WTC11 (cell line): Measurements from ENCODE around the gene PDE11A. TPM values are rescaled to one million over a fixed set of nuclear protein-coding genes. Genes with fewer than 3 reads are reported as not detected.

Source experiments
- ATAC-seq: fragments of 200-7000 bp; cut with Tn5 transposase; 2 replicates; pipeline ENCODE4 v1.10.0; 2021; ENCODE audit warnings: mild to moderate bottlenecking, moderate library complexity
- CTCF ChIA-PET: fragments of 300-600 bp; sonication (Branson Sonifier 250); formaldehyde crosslinking; loops from one replicate; lab custom pipeline; 2021; ENCODE audit warnings: antibody characterized with exemption; lab: Charles Lee
- POLR2A ChIA-PET: fragments of 350-600 bp; sonication (Branson Sonifier 250); formaldehyde crosslinking; loops from one replicate; lab custom pipeline; 2021; ENCODE audit warnings: antibody characterized with exemption; lab: Charles Lee
- DNase-seq: peaks from one replicate; pipeline ENCODE4 v3.0.0; 2021; ENCODE audit warnings: low spot score
- H3K27ac Mint-ChIP-seq: 2 replicates; pipeline ENCODE4 v1.8.0; 2021; ENCODE audit warnings: mixed read lengths
- H3K27me3 Mint-ChIP-seq: 2 replicates; pipeline ENCODE4 v1.8.0; 2021; ENCODE audit warnings: low read depth, mild to moderate bottlenecking, moderate library complexity, mixed read lengths
- H3K36me3 Mint-ChIP-seq: 2 replicates; pipeline ENCODE4 v1.8.0; 2021; ENCODE audit warnings: mixed read lengths
- H3K4me1 Mint-ChIP-seq: 2 replicates; pipeline ENCODE4 v1.8.0; 2022; ENCODE audit warnings: mixed read lengths
- H3K4me3 Mint-ChIP-seq: 2 replicates; pipeline ENCODE4 v1.8.0; 2021; ENCODE audit warnings: mild to moderate bottlenecking, moderate library complexity, mixed read lengths
- H3K9me3 Mint-ChIP-seq: 2 replicates; pipeline ENCODE4 v1.8.0; 2021; ENCODE audit warnings: mixed read lengths
- ELF4 ChIP-seq: sonication (generic); formaldehyde crosslinking; IDR thresholded peaks from 2 replicates; pipeline ENCODE4 v1.8.1; 2022; ENCODE audit warnings: low read depth, mild to moderate bottlenecking, moderate library complexity, missing genetic modification reagents
- FOXK1 ChIP-seq: sonication (generic); formaldehyde crosslinking; IDR thresholded peaks from 2 replicates; pipeline ENCODE4 v1.8.0; 2022; ENCODE audit warnings: mild to moderate bottlenecking, moderate library complexity, missing genetic modification reagents
- GTF2I ChIP-seq: fragments of 250-450 bp; sonication (Bioruptor Pico); conservative IDR thresholded peaks from 2 replicates; pipeline ENCODE4 v1.4.0; 2021; ENCODE audit warnings: mild to moderate bottlenecking
- IRF2 ChIP-seq: sonication (generic); formaldehyde crosslinking; IDR thresholded peaks from 2 replicates; pipeline ENCODE4 v1.8.0; 2022; ENCODE audit warnings: low read depth, missing genetic modification reagents, borderline replicate concordance
- JAZF1 ChIP-seq: fragments of 250-450 bp; sonication (Bioruptor Pico); IDR thresholded peaks from 2 replicates; pipeline ENCODE4 v1.9.0; 2021; ENCODE audit warnings: moderate library complexity, mild to moderate bottlenecking, inconsistent platforms
- KAT7 ChIP-seq: sonication (generic); formaldehyde crosslinking; IDR thresholded peaks from 2 replicates; pipeline ENCODE4 v1.8.1; 2023; ENCODE audit warnings: missing genetic modification reagents, mild to moderate bottlenecking, borderline replicate concordance
- MYBL2 ChIP-seq: sonication (generic); formaldehyde crosslinking; IDR thresholded peaks from 2 replicates; pipeline ENCODE4 v1.8.1; 2023; ENCODE audit warnings: mild to moderate bottlenecking, moderate library complexity, missing genetic modification reagents
- NFYB ChIP-seq: sonication (generic); formaldehyde crosslinking; conservative IDR thresholded peaks from 2 replicates; pipeline ENCODE4 v1.8.0; 2022; ENCODE audit warnings: low read depth, missing genetic modification reagents
- NR3C1 ChIP-seq: sonication (generic); formaldehyde crosslinking; conservative IDR thresholded peaks from 2 replicates; pipeline ENCODE4 v1.8.1; 2023; ENCODE audit warnings: low read depth, mild to moderate bottlenecking, missing genetic modification reagents
- TEAD1 ChIP-seq: sonication (generic); formaldehyde crosslinking; IDR thresholded peaks from 2 replicates; pipeline ENCODE4 v1.8.0; 2022; ENCODE audit warnings: mild to moderate bottlenecking, missing genetic modification reagents
- ZNF121 ChIP-seq: sonication (generic); formaldehyde crosslinking; IDR thresholded peaks from 2 replicates; pipeline ENCODE4 v1.8.0; 2023; ENCODE audit warnings: missing genetic modification reagents
- ZNF138 ChIP-seq: sonication (generic); formaldehyde crosslinking; conservative IDR thresholded peaks from 2 replicates; pipeline ENCODE4 v1.8.1; 2022; ENCODE audit warnings: mild to moderate bottlenecking, moderate library complexity, missing genetic modification reagents
- ZNF232 ChIP-seq: sonication (generic); formaldehyde crosslinking; IDR thresholded peaks from 2 replicates; pipeline ENCODE4 v1.8.0; 2022; ENCODE audit warnings: mild to moderate bottlenecking, missing genetic modification reagents
- ZNF317 ChIP-seq: sonication (generic); formaldehyde crosslinking; IDR thresholded peaks from 2 replicates; pipeline ENCODE4 v1.8.1; 2023; ENCODE audit warnings: low read depth, mild to moderate bottlenecking, moderate library complexity, missing genetic modification reagents, borderline replicate concordance
- ZNF396 ChIP-seq: fragments of 250-450 bp; sonication (Bioruptor Pico); IDR thresholded peaks from 2 replicates; pipeline ENCODE4 v1.8.0; 2021; ENCODE audit warnings: mild to moderate bottlenecking, moderate library complexity, borderline replicate concordance
- total RNA-seq: library from RNA; stranded (reverse); gene quantifications from 3 replicates; pipeline ENCODE4 v1.2.3, GENCODE V29; 2021
- TF ChIP-seq, protein P1 (sequence below): sonication (generic); formaldehyde crosslinking; IDR thresholded peaks from 2 replicates; pipeline ENCODE4 v1.8.1; 2022; ENCODE audit warnings: mild to moderate bottlenecking, missing genetic modification reagents, moderate library complexity, borderline replicate concordance
- TF ChIP-seq, protein P2 (sequence below): sonication (generic); formaldehyde crosslinking; IDR thresholded peaks from 2 replicates; pipeline ENCODE4 v1.8.1; 2023; ENCODE audit warnings: mild to moderate bottlenecking, missing genetic modification reagents
- TF ChIP-seq, protein P3 (sequence below): sonication (generic); formaldehyde crosslinking; IDR thresholded peaks from 2 replicates; pipeline ENCODE4 v1.8.0; 2023; ENCODE audit warnings: missing genetic modification reagents
- TF ChIP-seq, protein P4 (sequence below): fragments of 250-450 bp; sonication (Bioruptor Pico); IDR thresholded peaks from 2 replicates; pipeline ENCODE4 v2.1.2; 2022; ENCODE audit warnings: mild to moderate bottlenecking, moderate library complexity

The PDE11A gene
- total RNA-seq, 1 experiment from 2014 or later = 0.13 TPM

DNA sequence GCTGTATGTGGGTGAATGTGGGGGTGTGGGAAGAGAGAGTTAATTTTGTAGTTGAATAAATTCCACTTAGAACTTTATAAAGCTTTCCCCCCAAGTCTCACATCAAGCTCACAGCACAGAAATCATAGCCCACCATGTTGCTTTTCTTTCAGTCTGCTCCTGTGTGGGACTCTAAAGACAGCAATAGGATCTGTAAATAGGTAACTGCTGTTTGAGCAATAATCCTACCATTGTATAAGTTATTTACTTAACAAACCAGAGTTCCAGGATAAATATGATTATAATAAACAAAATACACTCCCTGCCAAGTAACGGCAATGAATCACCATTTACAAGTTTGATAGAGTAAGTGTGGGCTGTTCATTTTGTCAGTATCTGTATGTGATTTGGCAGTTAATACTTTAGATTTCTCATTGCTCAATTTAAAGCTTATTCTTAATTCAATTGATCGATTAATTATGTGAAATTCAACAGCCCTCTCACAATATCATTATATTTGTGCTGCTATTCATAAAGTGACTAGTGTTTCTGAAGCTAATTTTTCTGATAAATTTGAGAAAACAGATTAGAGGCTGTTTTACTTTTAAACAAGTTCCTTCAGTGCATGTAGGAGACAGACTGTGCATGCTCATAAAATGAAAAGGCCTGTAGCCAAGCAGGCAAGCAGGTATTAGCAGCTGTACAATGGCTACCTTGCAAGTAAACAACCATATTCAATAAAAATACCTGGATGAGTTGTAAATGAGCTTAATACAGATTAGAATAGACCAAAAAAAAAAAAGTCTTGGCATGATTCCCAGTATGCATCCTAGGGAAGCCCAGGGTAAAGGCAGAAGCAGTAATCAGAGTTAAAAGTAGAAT, 142.7 kb downstream of the PDE11A start:
- ChIA-PET CTCF (no interaction called here), POLR2A (no interaction called here)
- Mint-ChIP-seq H3K9me3 (peaks cover 5% of the 10 kb centered on the region; the same call in 1 of the 2 replicates), H3K27ac (no peak overlapping the region), H3K4me3 (no peak overlapping the region), H3K27me3 (no peaks in the 10 kb centered on the region), H3K4me1 (no peaks in the 10 kb centered on the region), H3K36me3 (no peaks in the 10 kb centered on the region)
- DNase-seq (no peak), ATAC-seq (no peak)
- TF ChIP-seq ZNF232 (CRISPR knock-in tag) (no peak), JAZF1 (CRISPR knock-in tag) (no peak), ELF4 (CRISPR knock-in tag) (no peak)

DNA sequence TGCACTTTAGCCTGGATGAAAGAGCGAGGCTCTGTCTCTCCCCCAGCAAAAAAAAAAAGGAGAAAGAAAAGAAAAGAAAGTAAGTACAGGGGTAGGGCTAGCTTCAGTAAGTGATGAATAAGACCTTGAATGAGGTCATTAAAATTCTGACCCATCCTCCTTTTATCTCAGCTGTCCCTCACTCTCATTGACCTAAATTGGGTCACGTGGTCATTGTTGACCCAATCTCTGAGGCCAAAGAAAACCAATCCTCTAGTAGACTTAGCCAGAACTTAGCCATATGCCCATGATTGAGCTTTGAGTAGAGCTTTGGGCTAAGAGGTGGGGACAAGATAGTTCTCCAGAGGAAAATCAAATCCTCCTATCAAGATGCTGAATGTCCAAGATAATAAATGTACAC, 149.3 kb downstream of the PDE11A start:
- H3K36me3 Mint-ChIP-seq = no peaks in the 10 kb centered on the region
- TF ChIP-seq, protein P1, sequence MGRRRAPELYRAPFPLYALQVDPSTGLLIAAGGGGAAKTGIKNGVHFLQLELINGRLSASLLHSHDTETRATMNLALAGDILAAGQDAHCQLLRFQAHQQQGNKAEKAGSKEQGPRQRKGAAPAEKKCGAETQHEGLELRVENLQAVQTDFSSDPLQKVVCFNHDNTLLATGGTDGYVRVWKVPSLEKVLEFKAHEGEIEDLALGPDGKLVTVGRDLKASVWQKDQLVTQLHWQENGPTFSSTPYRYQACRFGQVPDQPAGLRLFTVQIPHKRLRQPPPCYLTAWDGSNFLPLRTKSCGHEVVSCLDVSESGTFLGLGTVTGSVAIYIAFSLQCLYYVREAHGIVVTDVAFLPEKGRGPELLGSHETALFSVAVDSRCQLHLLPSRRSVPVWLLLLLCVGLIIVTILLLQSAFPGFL (CRISPR knock-in tag) = no peak
- TF ChIP-seq ZNF396 (CRISPR knock-in tag) (no peak), FOXK1 (CRISPR knock-in tag) (no peak), KAT7 (CRISPR knock-in tag) (no peak), ZNF138 (CRISPR knock-in tag) (no peak), GTF2I (CRISPR knock-in tag) (no peak), NR3C1 (CRISPR knock-in tag) (no peak), ZNF317 (CRISPR knock-in tag) (no peak), NFYB (CRISPR knock-in tag) (no peak), MYBL2 (CRISPR knock-in tag) (no peak), IRF2 (no peak)
- TF ChIP-seq, protein P2, sequence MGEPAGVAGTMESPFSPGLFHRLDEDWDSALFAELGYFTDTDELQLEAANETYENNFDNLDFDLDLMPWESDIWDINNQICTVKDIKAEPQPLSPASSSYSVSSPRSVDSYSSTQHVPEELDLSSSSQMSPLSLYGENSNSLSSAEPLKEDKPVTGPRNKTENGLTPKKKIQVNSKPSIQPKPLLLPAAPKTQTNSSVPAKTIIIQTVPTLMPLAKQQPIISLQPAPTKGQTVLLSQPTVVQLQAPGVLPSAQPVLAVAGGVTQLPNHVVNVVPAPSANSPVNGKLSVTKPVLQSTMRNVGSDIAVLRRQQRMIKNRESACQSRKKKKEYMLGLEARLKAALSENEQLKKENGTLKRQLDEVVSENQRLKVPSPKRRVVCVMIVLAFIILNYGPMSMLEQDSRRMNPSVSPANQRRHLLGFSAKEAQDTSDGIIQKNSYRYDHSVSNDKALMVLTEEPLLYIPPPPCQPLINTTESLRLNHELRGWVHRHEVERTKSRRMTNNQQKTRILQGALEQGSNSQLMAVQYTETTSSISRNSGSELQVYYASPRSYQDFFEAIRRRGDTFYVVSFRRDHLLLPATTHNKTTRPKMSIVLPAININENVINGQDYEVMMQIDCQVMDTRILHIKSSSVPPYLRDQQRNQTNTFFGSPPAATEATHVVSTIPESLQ = no peak
- TF ChIP-seq, protein P3, sequence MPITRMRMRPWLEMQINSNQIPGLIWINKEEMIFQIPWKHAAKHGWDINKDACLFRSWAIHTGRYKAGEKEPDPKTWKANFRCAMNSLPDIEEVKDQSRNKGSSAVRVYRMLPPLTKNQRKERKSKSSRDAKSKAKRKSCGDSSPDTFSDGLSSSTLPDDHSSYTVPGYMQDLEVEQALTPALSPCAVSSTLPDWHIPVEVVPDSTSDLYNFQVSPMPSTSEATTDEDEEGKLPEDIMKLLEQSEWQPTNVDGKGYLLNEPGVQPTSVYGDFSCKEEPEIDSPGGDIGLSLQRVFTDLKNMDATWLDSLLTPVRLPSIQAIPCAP (CRISPR knock-in tag) = no peak
- TF ChIP-seq, protein P4, sequence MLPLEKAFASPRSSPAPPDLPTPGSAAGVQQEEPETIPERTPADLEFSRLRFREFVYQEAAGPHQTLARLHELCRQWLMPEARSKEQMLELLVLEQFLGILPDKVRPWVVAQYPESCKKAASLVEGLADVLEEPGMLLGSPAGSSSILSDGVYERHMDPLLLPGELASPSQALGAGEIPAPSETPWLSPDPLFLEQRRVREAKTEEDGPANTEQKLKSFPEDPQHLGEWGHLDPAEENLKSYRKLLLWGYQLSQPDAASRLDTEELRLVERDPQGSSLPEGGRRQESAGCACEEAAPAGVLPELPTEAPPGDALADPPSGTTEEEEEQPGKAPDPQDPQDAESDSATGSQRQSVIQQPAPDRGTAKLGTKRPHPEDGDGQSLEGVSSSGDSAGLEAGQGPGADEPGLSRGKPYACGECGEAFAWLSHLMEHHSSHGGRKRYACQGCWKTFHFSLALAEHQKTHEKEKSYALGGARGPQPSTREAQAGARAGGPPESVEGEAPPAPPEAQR = no peak
- TF ChIP-seq, all 79 proteins: peak for 0
- ChIA-PET POLR2A (no interaction called here), CTCF (no interaction called here)
- Mint-ChIP-seq H3K27ac (no peak overlapping the region), H3K4me3 (no peak overlapping the region), H3K4me1 (no peaks in the 10 kb centered on the region), H3K9me3 (peaks cover 5% of the 10 kb centered on the region; the same call in 1 of the 2 replicates), H3K27me3 (no peaks in the 10 kb centered on the region)
- ATAC-seq (no peak), DNase-seq (no peak)

DNA sequence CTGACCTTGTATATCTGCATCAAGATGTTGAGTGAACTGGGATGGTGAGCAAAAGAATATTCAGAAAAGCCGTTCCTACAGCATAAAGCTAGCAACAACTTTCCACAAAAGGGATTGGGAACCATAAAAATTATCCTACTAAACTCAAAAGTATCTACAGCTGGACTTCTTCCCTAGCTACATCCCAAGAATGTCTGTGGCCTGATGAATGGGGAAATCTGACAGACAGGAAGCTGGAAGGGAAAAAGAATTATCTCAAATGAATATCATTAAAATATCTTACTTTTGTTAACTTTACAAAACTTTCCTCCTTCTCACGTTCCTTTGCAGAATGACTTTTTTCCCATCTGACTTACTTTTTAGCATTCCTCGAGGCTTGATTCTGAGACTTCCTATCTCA, 150.9 kb downstream of the PDE11A start:
- Mint-ChIP-seq H3K27ac (no peak overlapping the region), H3K4me1 (no peaks in the 10 kb centered on the region), H3K27me3 (no peaks in the 10 kb centered on the region), H3K4me3 (no peak overlapping the region), H3K36me3 (no peaks in the 10 kb centered on the region), H3K9me3 (peaks cover 9% of the 10 kb centered on the region)
- no peak for TF ChIP-seq JAZF1 (CRISPR knock-in tag)
- no peak for TF ChIP-seq FOXK1 (CRISPR knock-in tag)
- TF ChIP-seq, protein P1 (CRISPR knock-in tag) = no peak
- TF ChIP-seq ZNF121 (CRISPR knock-in tag) = no peak
- no peak for TF ChIP-seq TEAD1 (CRISPR knock-in tag)
- DNase-seq (no peak), ATAC-seq (no peak)
- ChIA-PET POLR2A (no interaction called here), CTCF (no interaction called here)
